Activated CD8-positive, alpha-beta T cell treated with anti-CD3 and anti-CD28 coated beads, Interleukin-2, amount 10 ng/mL, durations not matched to agents 7 days and 5 days (primary cell): ENCODE results near the gene MNAT1. TPM values are rescaled to one million over a fixed set of nuclear protein-coding genes. Genes with fewer than 3 reads are reported as not detected.

Experiments
- ATAC-seq: fragments of 150-1000 bp; cut with Tn5 transposase; one replicate; pipeline ENCODE4 v1.10.0; 2021; ENCODE audit warnings: moderate library complexity
- CTCF ChIA-PET: fragments of 350-600 bp; sonication (Branson Sonifier 250); formaldehyde crosslinking; loops from one replicate; lab custom pipeline; 2021; ENCODE audit warnings: antibody characterized with exemption; lab: Charles Lee
- POLR2A ChIA-PET: fragments of 350-600 bp; sonication (Branson Sonifier 250); formaldehyde crosslinking; loops from one replicate; lab custom pipeline; 2021; ENCODE audit warnings: antibody characterized with exemption; lab: Charles Lee
- DNase-seq: peaks from one replicate; pipeline ENCODE4 v3.0.0-alpha.2; 2020
- H3K27ac Mint-ChIP-seq: one replicate; pipeline ENCODE4 v1.8.0; 2021; ENCODE audit warnings: mild to moderate bottlenecking, mixed read lengths
- H3K27me3 Mint-ChIP-seq: one replicate; pipeline ENCODE4 v1.8.0; 2021; ENCODE audit warnings: low read depth, mixed read lengths
- H3K36me3 Mint-ChIP-seq: one replicate; pipeline ENCODE4 v1.8.0; 2021; ENCODE audit warnings: low read depth, mixed read lengths
- H3K4me1 Mint-ChIP-seq: one replicate; pipeline ENCODE4 v1.8.0; 2021; ENCODE audit warnings: low read depth, mixed read lengths
- H3K4me3 Mint-ChIP-seq: one replicate; pipeline ENCODE4 v1.8.0; 2021; ENCODE audit warnings: mild to moderate bottlenecking, mixed read lengths
- H3K9me3 Mint-ChIP-seq: one replicate; pipeline ENCODE4 v1.8.0; 2022; ENCODE audit warnings: mixed read lengths; ENCODE audit not compliant: insufficient read depth
- total RNA-seq, 2 experiments: library from RNA; stranded (reverse); gene quantifications; one replicate each; pipeline ENCODE4 v1.2.3, GENCODE V29; 2021

MNAT1 gene
- total RNA-seq, 2 experiments from 2014 or later, result 36.0 to 44.9 TPM

DNA sequence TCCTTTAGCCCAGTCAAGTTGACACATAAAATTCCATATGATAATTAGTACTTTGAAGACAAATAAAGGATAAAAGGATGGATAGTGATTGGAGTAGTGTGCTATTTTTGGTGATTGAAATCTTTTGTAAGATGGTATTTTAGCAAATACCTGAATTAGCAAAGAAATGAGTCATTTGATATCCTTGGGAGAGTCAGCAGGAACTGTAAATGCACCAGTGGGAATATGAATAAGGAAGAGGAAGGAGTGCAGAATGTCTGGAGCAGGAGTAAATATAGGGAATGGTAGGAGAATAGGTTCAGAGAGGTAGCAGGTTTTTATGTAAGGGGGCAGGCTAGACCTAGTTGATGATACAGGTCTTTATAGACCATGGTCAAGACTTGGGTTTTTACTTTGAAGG, 171.4 kb downstream of the MNAT1 start:
- H3K4me1 Mint-ChIP-seq, result no peaks in the 10 kb centered on the region
- CTCF ChIA-PET, result no interaction called here

DNA sequence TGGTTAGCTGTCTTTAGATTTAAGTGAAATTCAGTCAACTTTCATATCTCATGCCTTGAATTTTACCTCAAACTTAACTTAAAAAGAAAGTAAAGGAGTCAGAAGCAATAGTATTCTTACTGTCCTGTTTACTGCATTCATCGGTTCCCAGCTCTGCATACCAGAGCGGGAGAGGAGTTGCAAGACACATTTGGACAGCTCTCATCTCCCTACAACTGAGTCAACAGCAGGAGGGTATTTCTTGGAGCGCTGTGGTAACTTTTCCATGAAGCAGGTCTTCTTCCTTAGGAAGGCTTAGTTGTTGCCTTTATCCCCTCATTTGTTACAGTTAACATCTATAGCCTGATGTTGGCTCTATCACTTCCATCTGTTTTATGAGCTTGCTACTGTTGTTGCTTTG, 181.2 kb downstream of the MNAT1 start:
- Mint-ChIP-seq H3K27me3 (no peaks in the 10 kb centered on the region), H3K4me1 (no peaks in the 10 kb centered on the region), H3K36me3 (peaks cover 2% of the 10 kb centered on the region), H3K27ac (no peak overlapping the region), H3K4me3 (no peak overlapping the region), H3K9me3 (peaks cover 5% of the 10 kb centered on the region)
- POLR2A ChIA-PET, result no interaction called here
- no peak for DNase-seq
- ATAC-seq, result no peak
- CTCF ChIA-PET, result no interaction called here

More for the DNA sequence above, 171.4 kb downstream of the MNAT1 start:
- Mint-ChIP-seq H3K4me3 (no peak overlapping the region), H3K27me3 (no peaks in the 10 kb centered on the region), H3K9me3 (no peaks in the 10 kb centered on the region), H3K36me3 (peaks cover 3% of the 10 kb centered on the region), H3K27ac (no peak overlapping the region)
- DNase-seq, result no peak
- no peak for ATAC-seq
- POLR2A ChIA-PET, result no interaction called here

DNA sequence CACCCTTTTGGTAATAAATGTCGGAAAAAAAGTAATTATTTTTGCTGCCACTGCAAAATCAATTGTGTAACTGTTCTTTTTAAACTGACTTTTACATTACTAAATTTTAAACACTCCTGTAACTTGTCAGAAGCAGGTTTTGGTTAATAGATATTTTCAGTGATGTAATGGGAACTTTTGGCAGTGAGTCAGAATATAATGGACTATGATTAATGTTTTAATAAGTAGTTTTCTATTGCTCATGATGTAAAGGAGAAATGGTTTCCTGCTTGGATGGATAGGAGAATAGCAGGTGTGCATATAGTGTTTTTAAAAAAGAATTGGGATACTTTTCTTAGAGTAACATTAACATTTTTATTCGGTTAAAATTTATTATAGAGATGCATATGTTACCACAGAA, 187.5 kb downstream of the MNAT1 start:
- no peak overlapping the region for H3K27ac Mint-ChIP-seq
- CTCF ChIA-PET, result no interaction called here
- no peaks in the 10 kb centered on the region for H3K9me3 Mint-ChIP-seq
- ATAC-seq (no peak), DNase-seq (no peak)
- H3K4me3 Mint-ChIP-seq, result no peak overlapping the region
- POLR2A ChIA-PET, result no interaction called here
- H3K36me3 Mint-ChIP-seq, result peaks cover 2% of the 10 kb centered on the region
- no peaks in the 10 kb centered on the region for H3K27me3 Mint-ChIP-seq
- no peaks in the 10 kb centered on the region for H3K4me1 Mint-ChIP-seq

DNA sequence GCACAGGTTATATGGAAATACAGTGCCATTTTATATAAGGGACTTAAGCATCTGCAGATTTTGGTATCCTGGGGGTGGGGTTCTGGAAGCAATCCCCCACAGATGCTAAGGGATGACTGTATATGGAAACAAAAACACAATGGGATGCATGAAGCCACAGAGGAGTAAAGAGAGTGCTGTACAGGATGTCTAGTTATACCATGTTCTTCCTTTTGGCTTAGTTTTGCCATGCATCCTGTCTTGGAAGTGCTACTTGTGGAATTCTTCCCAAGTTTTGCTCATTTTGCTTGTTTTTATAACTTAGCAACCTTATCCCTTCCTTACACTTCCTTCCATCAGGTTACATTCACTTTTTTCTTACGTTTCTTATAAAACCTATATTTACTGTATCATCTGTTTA, 190.7 kb downstream of the MNAT1 start:
- Mint-ChIP-seq H3K9me3 (no peaks in the 10 kb centered on the region), H3K27me3 (no peaks in the 10 kb centered on the region), H3K36me3 (no peaks in the 10 kb centered on the region), H3K4me1 (no peaks in the 10 kb centered on the region), H3K27ac (no peak overlapping the region), H3K4me3 (no peak overlapping the region)
- DNase-seq (no peak), ATAC-seq (no peak)
- ChIA-PET CTCF (no interaction called here), POLR2A (no interaction called here)

DNA sequence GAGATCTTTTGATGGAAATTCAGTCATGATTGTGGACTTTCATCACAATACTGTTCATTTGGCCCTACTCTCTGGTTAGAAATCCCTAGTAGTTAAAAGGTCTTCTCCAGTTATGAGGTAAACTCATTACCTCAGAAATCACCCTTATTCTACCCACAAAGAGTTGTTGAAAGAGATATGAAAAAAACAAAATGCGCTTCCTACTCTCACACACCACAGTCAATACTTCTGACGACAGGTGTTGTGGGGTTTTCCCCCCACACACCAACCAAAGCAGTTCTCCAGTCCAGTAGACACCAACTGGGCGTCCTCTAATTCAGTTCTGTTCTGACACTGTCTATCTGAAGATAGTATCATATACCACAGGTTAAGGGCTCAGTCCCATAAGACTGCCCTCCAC, 191.4 kb downstream of the MNAT1 start:
- no peaks in the 10 kb centered on the region for H3K36me3 Mint-ChIP-seq
- ATAC-seq (no peak), DNase-seq (no peak)
- CTCF ChIA-PET, result no interaction called here
- no peaks in the 10 kb centered on the region for H3K27me3 Mint-ChIP-seq
- H3K4me1 Mint-ChIP-seq, result no peaks in the 10 kb centered on the region
- H3K4me3 Mint-ChIP-seq, result no peak overlapping the region
- no peaks in the 10 kb centered on the region for H3K9me3 Mint-ChIP-seq
- no peak overlapping the region for H3K27ac Mint-ChIP-seq
- POLR2A ChIA-PET, result no interaction called here

DNA sequence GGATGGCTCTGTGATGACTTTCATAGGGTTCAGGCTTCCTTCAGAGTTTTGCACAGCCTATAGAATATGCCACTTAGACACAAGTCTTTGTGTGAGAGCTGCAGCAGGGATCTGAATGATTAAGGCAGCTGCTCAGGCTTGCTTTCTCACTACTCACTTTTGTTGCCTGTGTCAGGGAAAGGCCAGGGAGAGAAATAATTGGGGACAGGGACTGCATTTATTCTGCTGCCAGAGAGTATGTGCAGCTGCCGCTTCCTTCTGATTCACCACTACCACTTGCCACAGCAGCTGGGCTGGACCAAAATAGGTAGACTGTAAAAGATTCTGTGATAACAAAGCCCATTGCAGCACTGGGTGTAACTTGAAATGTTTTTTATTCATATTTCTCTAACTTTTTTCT, 196.7 kb downstream of the MNAT1 start:
- no peak overlapping the region for H3K4me3 Mint-ChIP-seq
- CTCF ChIA-PET, result no interaction called here
- H3K27ac Mint-ChIP-seq, result no peak overlapping the region
- no peak for DNase-seq
- H3K4me1 Mint-ChIP-seq, result peaks cover 1% of the 10 kb centered on the region
- peaks cover 2% of the 10 kb centered on the region for H3K36me3 Mint-ChIP-seq
- H3K27me3 Mint-ChIP-seq, result no peaks in the 10 kb centered on the region
- ATAC-seq, result no peak
- POLR2A ChIA-PET, result no interaction called here
- H3K9me3 Mint-ChIP-seq, result no peaks in the 10 kb centered on the region

DNA sequence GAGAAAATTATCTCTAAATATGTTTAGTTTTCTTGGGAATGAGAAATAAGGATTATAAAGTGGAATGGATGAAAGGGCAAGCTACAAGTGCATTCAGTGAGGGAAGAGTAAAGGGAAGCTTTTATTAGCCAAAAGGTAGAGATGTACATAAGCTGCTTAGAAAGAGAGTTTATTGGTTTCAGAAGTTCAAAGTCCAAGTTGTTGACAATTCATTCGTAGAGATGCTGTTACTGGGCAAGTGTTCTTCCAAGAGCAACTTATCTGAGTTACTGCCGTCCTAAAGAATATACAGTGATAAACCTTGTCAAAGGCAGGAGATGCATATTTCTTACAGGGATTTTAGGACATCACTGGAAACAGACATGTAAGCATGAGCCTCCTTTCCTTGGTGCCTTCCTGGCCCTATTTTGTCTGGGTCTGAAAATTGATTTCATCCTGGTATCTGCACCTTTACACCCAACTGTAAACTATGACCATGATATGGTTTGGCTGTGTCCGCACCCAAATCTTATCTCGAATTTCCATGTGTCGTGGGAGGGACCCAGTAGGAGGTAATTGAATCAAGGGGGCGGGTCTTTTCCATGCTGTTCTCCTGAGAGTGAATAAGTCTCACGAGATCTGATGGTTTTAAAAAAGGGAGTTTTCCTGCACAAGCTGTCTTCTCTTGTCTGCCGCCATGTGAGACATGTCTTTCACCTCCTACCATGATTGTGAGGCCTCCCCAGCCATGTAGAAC, 199.5 kb downstream of the MNAT1 start:
- ChIA-PET CTCF (no interaction called here), POLR2A (no interaction called here)
- Mint-ChIP-seq H3K27ac (no peak overlapping the region), H3K36me3 (peaks cover 2% of the 10 kb centered on the region), H3K27me3 (no peaks in the 10 kb centered on the region), H3K4me1 (peaks cover 1% of the 10 kb centered on the region), H3K4me3 (no peak overlapping the region), H3K9me3 (no peaks in the 10 kb centered on the region)
- ATAC-seq (no peak), DNase-seq (no peak)

DNA sequence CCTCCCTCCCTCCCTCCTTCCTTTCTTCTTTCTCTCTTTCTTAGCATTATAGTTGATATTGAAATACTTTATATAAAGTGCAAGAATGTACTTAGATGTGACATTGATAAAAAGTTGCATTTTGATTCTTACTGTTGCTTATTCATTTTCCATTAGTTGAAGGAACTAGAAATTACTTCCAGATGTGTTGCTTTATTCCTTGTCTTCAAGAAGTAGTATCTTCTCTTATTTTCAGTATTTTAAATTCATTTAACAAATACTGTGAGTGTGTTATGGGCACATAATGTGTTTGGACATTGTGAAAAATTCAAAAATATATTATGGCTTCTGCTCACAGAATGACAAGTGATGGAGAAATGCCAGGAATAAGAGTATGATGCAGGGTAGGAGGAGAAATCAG, 200.8 kb downstream of the MNAT1 start:
- no peak for DNase-seq
- ChIA-PET POLR2A (no interaction called here), CTCF (no interaction called here)
- no peak overlapping the region for H3K4me3 Mint-ChIP-seq
- no peaks in the 10 kb centered on the region for H3K9me3 Mint-ChIP-seq
- H3K27me3 Mint-ChIP-seq, result no peaks in the 10 kb centered on the region
- H3K27ac Mint-ChIP-seq, result no peak overlapping the region
- peaks cover 1% of the 10 kb centered on the region for H3K4me1 Mint-ChIP-seq
- ATAC-seq, result no peak
- H3K36me3 Mint-ChIP-seq, result peaks cover 2% of the 10 kb centered on the region

DNA sequence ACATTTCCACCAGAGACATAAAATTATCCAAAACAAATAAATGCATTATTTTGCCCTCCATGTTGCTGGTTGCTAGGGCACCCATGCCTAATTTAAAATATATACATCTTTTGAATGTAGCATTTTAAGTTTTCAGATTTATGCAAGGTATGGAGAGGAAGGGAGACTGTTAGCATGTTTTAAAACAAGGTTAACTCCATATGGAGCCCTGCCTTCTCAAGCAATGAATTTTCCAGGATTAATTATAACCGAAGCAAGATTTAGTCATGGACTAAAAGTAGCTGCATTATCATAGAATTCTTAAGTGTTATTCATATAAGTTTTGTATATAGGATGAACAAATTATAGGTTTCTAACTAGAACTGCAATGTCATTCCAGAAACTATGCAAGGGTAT, 209.1 kb downstream of the MNAT1 start:
- no peaks in the 10 kb centered on the region for H3K9me3 Mint-ChIP-seq
- H3K4me3 Mint-ChIP-seq, result no peak overlapping the region

DNA sequence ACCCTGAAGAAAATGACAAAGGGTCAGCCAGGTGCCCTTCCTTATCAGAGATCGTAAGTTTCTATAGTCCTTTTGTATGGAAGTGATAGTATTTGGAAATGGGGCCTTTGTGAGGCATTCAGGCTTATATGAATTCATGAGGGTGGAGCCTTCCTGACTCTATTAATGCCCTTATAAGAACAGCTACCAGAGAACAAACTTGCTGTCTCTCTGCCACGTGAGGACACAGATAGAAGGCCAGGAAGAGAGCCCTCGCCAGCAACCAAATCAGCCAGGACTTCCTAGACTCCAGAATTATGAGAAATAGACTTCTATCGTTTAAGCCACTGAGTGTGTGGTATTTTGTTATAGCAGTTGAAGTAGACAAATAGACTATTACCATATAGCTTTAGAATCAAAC, 209.6 kb downstream of the MNAT1 start:
- H3K27ac Mint-ChIP-seq, result no peak overlapping the region
- POLR2A ChIA-PET, result no interaction called here

More for the DNA sequence above, 209.1 kb downstream of the MNAT1 start:
- Mint-ChIP-seq H3K36me3 (peaks cover 11% of the 10 kb centered on the region), H3K27me3 (no peaks in the 10 kb centered on the region), H3K27ac (no peak overlapping the region), H3K4me1 (peaks cover 4% of the 10 kb centered on the region)
- POLR2A ChIA-PET, result no interaction called here
- CTCF ChIA-PET, result interaction anchor here (1.1 kb wide), 1 partner anchor 319 kb away, joined by 3 read pairs; no protein-coding TSS in a partner anchor
- DNase-seq (no peak), ATAC-seq (no peak)

DNA sequence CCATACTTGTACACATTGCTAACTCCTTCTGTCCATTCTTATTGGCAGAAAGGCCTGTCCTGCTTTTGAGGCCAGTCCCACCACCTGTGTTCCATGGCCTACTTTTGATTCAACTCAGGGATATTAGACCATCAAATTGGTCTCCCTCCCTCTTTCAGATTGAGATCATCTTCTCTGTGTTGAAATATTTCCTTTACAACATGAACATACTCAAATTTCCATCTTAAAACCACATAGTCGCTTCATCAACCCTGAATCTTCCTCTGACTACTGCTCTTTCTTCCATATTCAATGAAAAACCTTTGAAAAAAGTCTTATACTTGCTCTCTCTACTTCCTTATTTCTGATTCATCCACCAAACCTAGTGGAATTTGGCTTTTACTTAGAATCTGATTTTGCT, 211.4 kb downstream of the MNAT1 start:
- H3K36me3 Mint-ChIP-seq, result peaks cover 11% of the 10 kb centered on the region
- no peak overlapping the region for H3K27ac Mint-ChIP-seq
- POLR2A ChIA-PET, result no interaction called here
- no peak for ATAC-seq
- peaks cover 4% of the 10 kb centered on the region for H3K4me1 Mint-ChIP-seq
- no peaks in the 10 kb centered on the region for H3K9me3 Mint-ChIP-seq
- no peaks in the 10 kb centered on the region for H3K27me3 Mint-ChIP-seq
- CTCF ChIA-PET, result no interaction called here
- no peak overlapping the region for H3K4me3 Mint-ChIP-seq
- DNase-seq, result no peak

More for the DNA sequence above, 209.6 kb downstream of the MNAT1 start:
- Mint-ChIP-seq H3K36me3 (peaks cover 11% of the 10 kb centered on the region), H3K4me1 (peaks cover 4% of the 10 kb centered on the region), H3K4me3 (no peak overlapping the region), H3K9me3 (no peaks in the 10 kb centered on the region), H3K27me3 (no peaks in the 10 kb centered on the region)
- CTCF ChIA-PET, result interaction anchor here (1.1 kb wide), 1 partner anchor 319 kb away, joined by 3 read pairs; no protein-coding TSS in a partner anchor
- no peak for DNase-seq
- no peak for ATAC-seq

DNA sequence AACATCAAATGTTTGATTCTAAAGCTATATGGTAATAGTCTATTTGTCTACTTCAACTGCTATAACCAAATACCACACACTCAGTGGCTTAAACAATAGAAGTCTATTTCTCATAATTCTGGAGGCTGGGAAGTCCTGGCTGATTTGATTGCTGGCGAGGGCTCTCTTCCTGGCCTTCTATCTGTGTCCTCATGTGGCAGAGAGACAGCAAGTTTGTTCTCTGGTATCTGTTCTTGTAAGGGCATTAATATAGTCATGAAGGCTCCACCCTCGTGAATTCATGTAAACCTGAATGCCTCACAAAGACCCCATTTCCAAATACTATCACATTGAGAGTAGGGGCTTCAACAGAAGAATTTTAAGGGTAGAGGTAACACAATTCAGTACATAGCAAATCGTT, 212.2 kb downstream of the MNAT1 start:
- Mint-ChIP-seq H3K27ac (no peak overlapping the region), H3K9me3 (no peaks in the 10 kb centered on the region), H3K27me3 (no peaks in the 10 kb centered on the region), H3K4me1 (peaks cover 4% of the 10 kb centered on the region), H3K4me3 (no peak overlapping the region), H3K36me3 (peaks cover 7% of the 10 kb centered on the region)
- no peak for DNase-seq
- ATAC-seq, result no peak
- CTCF ChIA-PET, result no interaction called here
- POLR2A ChIA-PET, result no interaction called here
